Measurements from ENCODE around the gene MCC. TPM values are rescaled to one million over a fixed set of nuclear protein-coding genes. Genes with fewer than 3 reads are reported as not detected.

Gene MCC
- total RNA-seq, 1 donor from 2014 or later = 22.7 TPM

DNA sequence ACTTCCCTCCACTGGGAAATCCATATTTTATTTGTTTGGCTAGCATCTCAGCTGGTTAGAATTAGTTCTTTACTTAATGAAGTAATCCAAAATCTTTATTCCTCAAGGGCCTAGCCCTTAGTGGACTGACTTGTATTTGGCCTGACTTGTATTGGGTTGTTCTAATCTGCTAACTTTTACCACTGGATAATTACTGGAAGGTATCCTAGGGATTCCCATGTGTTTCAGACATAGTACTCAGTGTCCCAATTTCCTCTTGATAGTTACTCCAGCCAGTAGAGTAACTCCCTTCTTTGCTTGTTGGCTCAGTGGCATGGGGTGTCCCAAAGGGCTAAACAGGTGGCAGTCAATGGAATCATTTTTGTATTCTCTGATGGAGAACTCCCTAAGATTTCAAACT lies 355.7 kb downstream of the MCC start:
- H3K27ac Mint-ChIP-seq (ENCODE audit: unreplicated experiment) = no peak overlapping the region
- no peak for DNase-seq (ENCODE audit: low spot score)
- peaks cover 10% of the 10 kb centered on the region for H3K4me1 Mint-ChIP-seq (ENCODE audit: unreplicated experiment)
- no peaks in the 10 kb centered on the region for H3K9me3 Mint-ChIP-seq (ENCODE audit: unreplicated experiment)
- TF ChIP-seq, protein P1, sequence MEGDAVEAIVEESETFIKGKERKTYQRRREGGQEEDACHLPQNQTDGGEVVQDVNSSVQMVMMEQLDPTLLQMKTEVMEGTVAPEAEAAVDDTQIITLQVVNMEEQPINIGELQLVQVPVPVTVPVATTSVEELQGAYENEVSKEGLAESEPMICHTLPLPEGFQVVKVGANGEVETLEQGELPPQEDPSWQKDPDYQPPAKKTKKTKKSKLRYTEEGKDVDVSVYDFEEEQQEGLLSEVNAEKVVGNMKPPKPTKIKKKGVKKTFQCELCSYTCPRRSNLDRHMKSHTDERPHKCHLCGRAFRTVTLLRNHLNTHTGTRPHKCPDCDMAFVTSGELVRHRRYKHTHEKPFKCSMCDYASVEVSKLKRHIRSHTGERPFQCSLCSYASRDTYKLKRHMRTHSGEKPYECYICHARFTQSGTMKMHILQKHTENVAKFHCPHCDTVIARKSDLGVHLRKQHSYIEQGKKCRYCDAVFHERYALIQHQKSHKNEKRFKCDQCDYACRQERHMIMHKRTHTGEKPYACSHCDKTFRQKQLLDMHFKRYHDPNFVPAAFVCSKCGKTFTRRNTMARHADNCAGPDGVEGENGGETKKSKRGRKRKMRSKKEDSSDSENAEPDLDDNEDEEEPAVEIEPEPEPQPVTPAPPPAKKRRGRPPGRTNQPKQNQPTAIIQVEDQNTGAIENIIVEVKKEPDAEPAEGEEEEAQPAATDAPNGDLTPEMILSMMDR (IDR thresholded peaks at IDR 0.05; ENCODE audit: unreplicated experiment) = no peak
- no peak overlapping the region for H3K4me3 Mint-ChIP-seq (ENCODE audit: unreplicated experiment)
- H3K27me3 Mint-ChIP-seq (ENCODE audit: unreplicated experiment) = no peaks in the 10 kb centered on the region
- peaks cover 12% of the 10 kb centered on the region for H3K36me3 Mint-ChIP-seq (ENCODE audit: low read depth, unreplicated experiment)

DNA sequence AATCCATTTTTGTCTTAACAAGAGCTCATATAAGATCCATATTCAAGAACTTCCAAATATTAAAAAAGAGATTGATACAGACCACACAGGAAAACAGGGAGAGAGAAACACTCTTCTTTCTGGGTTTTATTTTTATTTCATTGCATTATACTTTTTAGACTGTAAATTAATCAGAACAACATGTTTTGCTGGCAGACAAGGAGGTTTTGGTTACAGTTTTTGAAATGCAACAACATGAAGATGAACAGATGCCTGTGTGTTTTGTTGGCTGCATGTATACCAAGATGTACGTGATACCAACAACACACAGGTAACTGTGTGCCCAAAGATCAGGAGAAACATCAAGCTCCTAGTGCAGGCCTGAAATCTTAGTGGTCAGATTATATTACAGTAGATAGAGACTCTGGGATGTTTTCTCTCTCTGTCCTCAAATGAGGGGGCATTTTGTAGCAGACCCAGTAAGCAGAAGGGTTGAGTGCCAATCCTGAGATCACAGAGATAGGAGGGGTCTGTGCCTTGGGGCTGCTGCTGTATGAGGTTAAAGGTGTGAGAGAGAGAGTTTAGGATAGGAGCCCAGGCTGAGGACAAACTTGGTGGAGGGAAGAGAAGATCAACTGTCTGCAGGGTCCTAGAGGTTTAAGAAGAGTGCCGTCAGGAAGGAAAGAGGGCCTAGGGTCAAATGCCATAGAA lies 359.5 kb downstream of the MCC start:
- Mint-ChIP-seq H3K4me1 (ENCODE audit: unreplicated experiment) (peaks cover 11% of the 10 kb centered on the region), H3K4me3 (ENCODE audit: unreplicated experiment) (no peak overlapping the region), H3K36me3 (ENCODE audit: low read depth, unreplicated experiment) (peaks cover 12% of the 10 kb centered on the region), H3K27me3 (ENCODE audit: unreplicated experiment) (no peaks in the 10 kb centered on the region), H3K27ac (ENCODE audit: unreplicated experiment) (no peak overlapping the region), H3K9me3 (ENCODE audit: unreplicated experiment) (no peaks in the 10 kb centered on the region)
- TF ChIP-seq, protein P1 (IDR thresholded peaks at IDR 0.05; ENCODE audit: unreplicated experiment) = no peak
- no peak for DNase-seq (ENCODE audit: low spot score)

DNA sequence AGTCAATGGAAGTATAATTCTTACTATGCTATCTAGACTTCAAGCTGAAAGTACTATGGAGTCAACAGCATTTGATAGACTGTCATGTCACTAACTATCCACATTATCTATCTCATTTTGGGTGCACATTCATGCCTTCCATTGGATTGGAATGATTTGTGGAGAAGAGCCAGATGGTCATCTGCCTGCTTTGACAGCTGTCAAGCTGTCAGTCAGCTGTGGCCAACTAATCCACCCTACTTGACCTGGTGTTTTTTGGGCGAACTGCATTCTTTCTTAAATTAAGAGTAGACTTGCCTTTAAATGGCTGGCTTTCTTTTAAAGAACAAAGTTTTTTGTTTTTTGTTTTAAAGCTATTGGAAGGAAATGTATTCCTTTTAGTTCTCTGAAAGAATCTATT lies 360.2 kb downstream of the MCC start:
- DNase-seq (ENCODE audit: low spot score) = no peak
- Mint-ChIP-seq H3K4me1 (ENCODE audit: unreplicated experiment) (peaks cover 18% of the 10 kb centered on the region), H3K27ac (ENCODE audit: unreplicated experiment) (no peak overlapping the region), H3K4me3 (ENCODE audit: unreplicated experiment) (no peak overlapping the region), H3K27me3 (ENCODE audit: unreplicated experiment) (no peaks in the 10 kb centered on the region), H3K36me3 (ENCODE audit: low read depth, unreplicated experiment) (peaks cover 12% of the 10 kb centered on the region), H3K9me3 (ENCODE audit: unreplicated experiment) (no peaks in the 10 kb centered on the region)
- TF ChIP-seq, protein P1 (IDR thresholded peaks at IDR 0.05; ENCODE audit: unreplicated experiment) = no peak

DNA sequence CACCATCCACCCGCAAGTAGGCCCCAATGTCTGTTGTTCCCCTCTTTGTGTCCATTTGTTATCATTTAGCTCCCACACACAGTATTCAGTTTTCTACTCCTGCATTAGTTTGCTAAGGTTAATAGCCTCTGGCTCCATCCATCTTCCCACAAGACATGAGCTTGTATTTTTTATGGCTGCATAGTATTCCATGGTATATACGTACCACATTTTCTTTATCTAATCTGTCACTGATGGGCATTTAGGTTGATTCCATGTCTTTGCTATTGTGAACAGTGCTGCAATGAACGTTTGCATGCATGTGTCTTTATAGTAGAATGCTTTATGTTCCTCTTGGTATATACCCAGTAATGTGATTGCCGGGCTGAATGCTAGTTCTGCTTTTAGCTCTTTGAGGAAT lies 361.2 kb downstream of the MCC start:
- H3K27ac Mint-ChIP-seq (ENCODE audit: unreplicated experiment) = no peak overlapping the region
- H3K4me3 Mint-ChIP-seq (ENCODE audit: unreplicated experiment) = no peak overlapping the region
- TF ChIP-seq, protein P1 (IDR thresholded peaks at IDR 0.05; ENCODE audit: unreplicated experiment) = no peak
- peaks cover 12% of the 10 kb centered on the region for H3K36me3 Mint-ChIP-seq (ENCODE audit: low read depth, unreplicated experiment)
- DNase-seq (ENCODE audit: low spot score) = no peak
- H3K9me3 Mint-ChIP-seq (ENCODE audit: unreplicated experiment) = no peaks in the 10 kb centered on the region
- peaks cover 18% of the 10 kb centered on the region for H3K4me1 Mint-ChIP-seq (ENCODE audit: unreplicated experiment)
- no peaks in the 10 kb centered on the region for H3K27me3 Mint-ChIP-seq (ENCODE audit: unreplicated experiment)

DNA sequence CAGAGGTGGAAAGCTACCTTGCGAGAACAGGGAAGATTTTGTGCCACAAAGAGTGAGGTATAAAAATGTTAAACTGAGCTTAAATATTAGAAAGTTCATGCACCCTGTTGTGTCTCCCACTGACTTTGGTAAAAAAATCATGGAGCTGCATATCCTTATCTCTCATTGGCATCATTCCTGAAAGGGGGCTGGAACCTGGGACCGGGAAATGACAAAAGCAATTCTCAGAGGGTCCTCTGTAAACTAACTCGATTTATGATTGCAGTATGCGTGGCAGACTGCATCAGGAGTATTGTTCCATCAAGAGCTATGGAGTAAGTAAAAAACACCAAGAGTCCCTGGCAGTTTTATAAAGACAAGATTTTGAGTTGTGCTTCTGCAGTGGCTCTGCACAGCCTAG lies 362.9 kb downstream of the MCC start:
- no peak for DNase-seq (ENCODE audit: low spot score)
- Mint-ChIP-seq H3K4me1 (ENCODE audit: unreplicated experiment) (peaks cover 18% of the 10 kb centered on the region), H3K4me3 (ENCODE audit: unreplicated experiment) (no peak overlapping the region), H3K27ac (ENCODE audit: unreplicated experiment) (no peak overlapping the region), H3K9me3 (ENCODE audit: unreplicated experiment) (no peaks in the 10 kb centered on the region), H3K27me3 (ENCODE audit: unreplicated experiment) (no peaks in the 10 kb centered on the region), H3K36me3 (ENCODE audit: low read depth, unreplicated experiment) (peaks cover 12% of the 10 kb centered on the region)
- TF ChIP-seq, protein P1 (IDR thresholded peaks at IDR 0.05; ENCODE audit: unreplicated experiment) = no peak

Data from endothelial cell (in vitro differentiated cells).